Suprapubic skin (tissue), 4 donors: Measurements from ENCODE around the gene CCNI.
"Not testable (repeated sequence)": the region's sequence is repeated elsewhere in the genome, so short reads cannot be mapped to it uniquely, and the experiment has no call there.

ENCODE experiments used
- POLR2A ChIP-seq, 2 donors: fragments of 450-650 bp; IDR thresholded peaks; one replicate each; pipeline ENCODE4 v1.6.1; 2017; ENCODE audit warnings: antibody characterized with exemption in 2 of 2, mild to moderate bottlenecking in 2 of 2, moderate library complexity in 2 of 2
- POLR2AphosphoS5 ChIP-seq, 3 donors: sonication (generic); formaldehyde crosslinking; IDR thresholded peaks; one replicate each; pipeline ENCODE4 v1.6.1; 2017; ENCODE audit warnings: antibody characterized with exemption in 3 of 3

- not testable (repeated sequence) for TF ChIP-seq POLR2A, POLR2AphosphoS5 (IDR thresholded peaks at IDR 0.05)
These were observed 5.0 kb upstream of the CCNI start for GRCh38 chr4:77080806-77081205.
